WI38 (cell line): ENCODE data around the gene SPATA20.

Experiments
- H3K4me3 ChIP-seq: 2 replicates; pipeline ENCODE4 v1.5.1; 2011; ENCODE audit warnings: low read depth, mild to moderate bottlenecking, control low read depth, low read length
- TF ChIP-seq, protein P1 (sequence below): IDR thresholded peaks from 2 replicates; pipeline ENCODE4 v1.5.1; 2012; ENCODE audit warnings: low read depth, mild to moderate bottlenecking, control low read depth, low read length

The SPATA20 gene

GRCh38 chr17:50564916-50565315, 17.9 kb downstream of the SPATA20 start:
- TF ChIP-seq, protein P1, sequence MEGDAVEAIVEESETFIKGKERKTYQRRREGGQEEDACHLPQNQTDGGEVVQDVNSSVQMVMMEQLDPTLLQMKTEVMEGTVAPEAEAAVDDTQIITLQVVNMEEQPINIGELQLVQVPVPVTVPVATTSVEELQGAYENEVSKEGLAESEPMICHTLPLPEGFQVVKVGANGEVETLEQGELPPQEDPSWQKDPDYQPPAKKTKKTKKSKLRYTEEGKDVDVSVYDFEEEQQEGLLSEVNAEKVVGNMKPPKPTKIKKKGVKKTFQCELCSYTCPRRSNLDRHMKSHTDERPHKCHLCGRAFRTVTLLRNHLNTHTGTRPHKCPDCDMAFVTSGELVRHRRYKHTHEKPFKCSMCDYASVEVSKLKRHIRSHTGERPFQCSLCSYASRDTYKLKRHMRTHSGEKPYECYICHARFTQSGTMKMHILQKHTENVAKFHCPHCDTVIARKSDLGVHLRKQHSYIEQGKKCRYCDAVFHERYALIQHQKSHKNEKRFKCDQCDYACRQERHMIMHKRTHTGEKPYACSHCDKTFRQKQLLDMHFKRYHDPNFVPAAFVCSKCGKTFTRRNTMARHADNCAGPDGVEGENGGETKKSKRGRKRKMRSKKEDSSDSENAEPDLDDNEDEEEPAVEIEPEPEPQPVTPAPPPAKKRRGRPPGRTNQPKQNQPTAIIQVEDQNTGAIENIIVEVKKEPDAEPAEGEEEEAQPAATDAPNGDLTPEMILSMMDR, result no peak
- H3K4me3 ChIP-seq, result no peak overlapping the region

DNA sequence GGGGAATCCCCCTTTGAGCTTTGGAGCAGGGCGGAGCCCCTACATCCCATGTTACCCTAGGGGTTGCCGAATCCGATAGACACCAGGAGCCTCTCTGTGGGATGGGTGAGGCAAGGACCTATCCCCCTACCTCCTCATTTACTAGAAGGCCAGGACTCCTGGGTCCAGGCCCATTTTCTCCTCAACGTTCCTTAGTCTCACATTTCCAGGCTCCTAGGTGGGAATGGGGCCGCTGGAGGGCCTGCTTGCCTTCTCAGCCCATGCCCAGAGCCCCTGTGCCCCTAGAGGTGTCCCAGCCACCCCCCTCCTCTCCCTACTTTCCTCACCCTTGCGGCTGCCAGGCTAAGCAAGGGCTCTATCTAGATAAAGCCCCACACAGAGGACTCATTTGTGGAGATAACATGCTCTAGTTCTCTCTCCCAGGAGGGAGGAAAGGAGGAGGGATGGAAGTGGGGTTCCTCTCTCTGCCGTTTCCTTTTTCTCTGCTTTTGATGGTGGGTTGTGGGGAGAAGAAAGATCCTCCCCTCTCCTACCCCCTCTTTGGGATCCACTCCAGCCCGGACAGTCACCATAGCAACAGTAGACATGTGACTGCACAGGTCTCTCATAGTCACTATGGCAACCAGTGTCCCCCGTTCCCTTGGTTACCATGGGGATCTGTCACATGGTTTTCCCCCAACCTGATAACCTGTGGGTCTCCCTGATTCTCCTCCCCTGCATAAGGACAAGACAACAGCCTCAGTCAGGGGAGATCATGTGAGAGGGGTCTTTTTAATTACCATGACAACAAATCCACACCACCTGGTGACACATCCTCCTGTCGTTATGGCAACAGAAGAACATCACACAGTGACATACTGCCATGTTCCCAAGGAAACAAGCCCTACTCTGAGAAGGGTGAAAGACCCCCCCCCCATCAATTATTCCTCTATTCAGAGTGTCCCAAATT, 18.7 kb downstream of the SPATA20 start:
- H3K4me3 ChIP-seq, result no peak overlapping the region
- TF ChIP-seq, protein P1, result no peak

DNA sequence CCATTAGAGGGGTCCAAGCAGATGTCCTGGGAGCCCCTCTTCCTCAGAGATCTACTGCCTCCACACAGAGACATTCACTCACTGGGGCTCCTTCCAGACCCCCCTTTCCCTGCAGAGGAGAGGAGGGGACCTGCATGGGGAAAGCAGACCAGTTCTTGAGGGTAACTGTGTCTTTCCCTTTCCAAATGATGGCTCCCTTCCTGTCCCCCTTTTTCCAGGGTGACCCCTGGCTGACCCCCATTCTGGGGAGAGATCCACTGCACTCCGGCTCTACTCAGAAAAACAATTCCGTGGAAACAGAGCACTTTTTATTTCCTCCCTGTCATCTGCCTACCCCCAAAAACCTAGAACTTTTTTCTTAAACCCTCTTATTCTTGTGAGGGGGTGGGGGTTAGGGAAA, 19.9 kb downstream of the SPATA20 start:
- TF ChIP-seq, protein P1, result no peak
- no peak overlapping the region for H3K4me3 ChIP-seq

- no peak overlapping the region for H3K4me3 ChIP-seq
- TF ChIP-seq, protein P1, result no peak
Observed at GRCh38 chr17:50568659-50569058, 21.7 kb downstream of the SPATA20 start.

GRCh38 chr17:50569592-50569991, 22.6 kb downstream of the SPATA20 start:
- no peak overlapping the region for H3K4me3 ChIP-seq
- TF ChIP-seq, protein P1, result no peak

DNA sequence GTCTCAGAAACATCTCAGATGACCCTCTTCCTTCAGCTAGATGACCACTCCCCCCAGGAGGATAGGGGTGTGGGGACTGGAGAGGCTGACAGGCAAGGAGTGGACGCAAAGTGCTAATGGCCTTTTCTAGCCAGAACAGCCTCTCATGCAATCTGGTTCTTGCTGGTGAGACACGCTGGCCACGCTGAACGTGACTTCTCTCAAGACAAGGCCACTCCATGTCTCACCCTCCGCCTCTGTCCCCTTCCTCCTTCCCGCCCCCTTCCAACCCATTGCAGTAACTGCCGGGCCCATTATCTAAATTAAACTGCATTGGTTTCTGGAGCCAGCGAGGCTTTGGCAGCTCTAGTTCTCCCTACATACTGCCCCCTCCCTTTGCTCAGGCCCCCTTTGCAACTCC, 23.1 kb downstream of the SPATA20 start:
- TF ChIP-seq, protein P1, result no peak
- H3K4me3 ChIP-seq, result no peak overlapping the region

DNA sequence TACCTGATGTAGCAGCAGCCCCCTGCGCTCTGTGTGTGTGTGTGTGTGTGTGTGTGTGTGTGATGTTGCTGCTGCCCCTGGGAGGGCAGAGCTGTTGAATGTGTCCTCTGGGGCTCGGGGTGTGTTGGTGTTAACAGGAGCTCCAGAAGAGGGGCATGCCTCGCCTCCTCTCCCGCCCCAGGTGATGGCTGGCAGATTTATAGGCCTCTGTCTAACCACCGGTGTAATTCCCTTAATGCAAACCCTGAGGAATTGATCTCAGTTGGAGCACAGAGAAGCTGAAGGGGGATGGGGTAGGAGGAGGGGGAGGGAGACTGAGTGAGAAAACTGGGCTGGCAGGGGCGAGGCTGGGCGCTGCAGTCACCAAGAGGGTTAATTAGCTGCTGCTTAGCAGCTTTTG, 23.6 kb downstream of the SPATA20 start:
- TF ChIP-seq, protein P1, result no peak
- no peak overlapping the region for H3K4me3 ChIP-seq
